Subcutaneous adipose tissue (tissue), 4 donors: ENCODE data around the gene SRSF12. TPM values are rescaled to one million over a fixed set of nuclear protein-coding genes. Genes with fewer than 3 reads are reported as not detected.

ENCODE experiments used
- total RNA-seq, 4 donors: library from RNA; depleted of rRNA; stranded (reverse); fragments of >200 nt; gene quantifications; one replicate each; pipeline ENCODE4 v1.1.0, GENCODE V29; 2016
- TF ChIP-seq, protein P1 (sequence below): fragments of 450-650 bp; IDR thresholded peaks from one replicate; pipeline ENCODE4 v1.5.1; 2016; ENCODE audit warnings: low read depth, mild to moderate bottlenecking, control low read depth, antibody characterized with exemption, moderate library complexity

Gene SRSF12
- total RNA-seq, 4 donors from 2014 or later, result 0.17 TPM; not detected in 3

- TF ChIP-seq, protein P1, sequence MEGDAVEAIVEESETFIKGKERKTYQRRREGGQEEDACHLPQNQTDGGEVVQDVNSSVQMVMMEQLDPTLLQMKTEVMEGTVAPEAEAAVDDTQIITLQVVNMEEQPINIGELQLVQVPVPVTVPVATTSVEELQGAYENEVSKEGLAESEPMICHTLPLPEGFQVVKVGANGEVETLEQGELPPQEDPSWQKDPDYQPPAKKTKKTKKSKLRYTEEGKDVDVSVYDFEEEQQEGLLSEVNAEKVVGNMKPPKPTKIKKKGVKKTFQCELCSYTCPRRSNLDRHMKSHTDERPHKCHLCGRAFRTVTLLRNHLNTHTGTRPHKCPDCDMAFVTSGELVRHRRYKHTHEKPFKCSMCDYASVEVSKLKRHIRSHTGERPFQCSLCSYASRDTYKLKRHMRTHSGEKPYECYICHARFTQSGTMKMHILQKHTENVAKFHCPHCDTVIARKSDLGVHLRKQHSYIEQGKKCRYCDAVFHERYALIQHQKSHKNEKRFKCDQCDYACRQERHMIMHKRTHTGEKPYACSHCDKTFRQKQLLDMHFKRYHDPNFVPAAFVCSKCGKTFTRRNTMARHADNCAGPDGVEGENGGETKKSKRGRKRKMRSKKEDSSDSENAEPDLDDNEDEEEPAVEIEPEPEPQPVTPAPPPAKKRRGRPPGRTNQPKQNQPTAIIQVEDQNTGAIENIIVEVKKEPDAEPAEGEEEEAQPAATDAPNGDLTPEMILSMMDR, result no peak
Measured at GRCh38 chr6:89146718-89147700, 29.1 kb upstream of the SRSF12 start.

- TF ChIP-seq, protein P1, result no peak
Measured at GRCh38 chr6:89145956-89146717, 28.3 kb upstream of the SRSF12 start, which contains the start of gene PM20D2. TSS of gene PM20D2 (plus strand) at chr6:89146055. CDS start at chr6:89146145, 90 bp downstream.

DNA sequence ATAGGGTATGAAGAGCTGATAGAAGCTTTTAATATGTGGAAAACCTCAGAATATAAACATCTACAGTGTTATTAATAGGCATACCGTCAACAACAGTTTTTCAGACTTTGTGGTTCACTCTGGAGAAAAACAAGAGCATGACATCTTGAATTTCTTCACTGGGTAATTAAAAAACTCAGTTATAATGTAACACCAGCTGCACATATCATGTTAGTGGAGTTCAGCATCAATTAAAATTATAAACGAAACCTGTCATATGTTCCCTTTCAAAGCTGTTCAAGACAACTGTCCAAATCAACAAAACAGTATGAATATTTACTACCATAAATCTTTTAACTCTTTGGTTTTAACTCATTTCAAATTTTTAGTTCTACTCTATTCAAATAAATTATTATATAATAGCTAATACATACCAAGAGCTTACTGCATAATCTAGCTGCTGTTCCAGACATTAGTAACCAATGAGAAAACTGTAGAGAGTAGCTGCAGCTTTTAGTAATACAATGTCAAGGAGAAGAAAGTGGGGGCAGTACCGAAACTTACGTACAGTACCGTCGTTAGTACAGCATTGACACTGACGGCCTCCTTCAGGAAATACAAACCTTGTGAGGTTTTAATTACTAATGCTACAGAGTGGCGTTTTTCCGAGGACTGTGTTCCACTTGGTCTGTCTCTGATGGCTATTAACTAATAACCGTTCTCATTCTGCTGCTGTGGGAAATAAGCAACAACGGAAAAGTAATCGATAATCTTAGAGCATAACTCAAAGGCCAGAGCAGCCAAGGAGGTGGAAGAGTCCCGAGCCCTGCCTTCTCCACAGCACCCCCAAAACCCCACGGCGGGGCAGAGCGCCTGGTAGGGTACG, 27.5 kb upstream of the SRSF12 start:
- TF ChIP-seq, protein P1, result no peak

DNA sequence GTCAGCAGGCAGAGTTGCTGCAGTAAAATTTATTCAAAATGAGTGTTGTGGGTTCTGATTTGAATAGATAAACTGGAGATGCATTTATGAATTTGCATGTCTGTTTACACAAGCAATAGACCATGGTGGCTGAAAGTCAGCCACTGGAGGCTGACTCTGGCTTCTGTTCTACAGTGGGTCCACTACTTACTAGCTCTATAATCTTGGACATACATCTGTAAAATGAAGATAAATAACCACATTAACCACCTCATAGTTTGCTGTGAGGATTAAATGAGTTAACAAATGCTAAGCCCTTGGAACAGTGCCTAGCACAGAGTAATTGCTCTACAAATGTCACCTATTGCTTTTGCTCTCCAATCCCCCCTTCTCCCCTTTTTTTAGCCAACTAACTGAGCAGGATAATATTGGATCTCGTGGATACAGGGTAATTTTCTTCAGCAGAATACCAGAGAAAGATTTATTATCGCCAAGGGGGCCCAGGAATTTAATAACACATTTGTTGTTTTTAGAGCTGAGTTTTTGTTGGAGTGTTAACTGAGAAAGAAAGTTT, 26.6 kb upstream of the SRSF12 start:
- TF ChIP-seq, protein P1, result no peak

- TF ChIP-seq, protein P1, result no peak
Measured at GRCh38 chr6:89140347-89141156, 22.7 kb upstream of the SRSF12 start.
